Heart left ventricle (tissue), 13 donors: ENCODE measurements around the gene OGFR.

Experiments
- CTCF ChIP-seq, 12 donors: fragments of 200-600 bp; sonication (generic) in 4 of 12; IDR thresholded peaks; one replicate each; pipeline versions ENCODE4 v1.5.0 to v1.8.0; 2018 to 2022; ENCODE audit warnings: antibody characterized with exemption in 12 of 12, mild to moderate bottlenecking in 5 of 12
- POLR2A ChIP-seq, 2 donors: fragments of 450-650 bp; IDR thresholded peaks; one replicate each; pipeline ENCODE4 v1.6.1; 2017; ENCODE audit warnings: antibody characterized with exemption in 2 of 2, mild to moderate bottlenecking in 2 of 2, moderate library complexity in 2 of 2
- donor health status: ischemic (EF 13 %, LVEDD 7.1; RV severe dilation, severe dysfunction).
- donor health status: DM: no; HTN: yes; CAD: no.
- donor health status: DM: no; HTN: no; CAD: no.
- donor health status: ischemic (EF 25% LVEDD 6.9; RV normal size, moderate dysfunction).
- donor health status: ischemic (EF 25% LVEDD 5.7; RV mildly dilated, moderate dysfunction).
- donor health status: ischemic (EF 35%, LVEDD 5.7; RV mildly dilated, moderate dysfunction).
- donor health status: nonischemic (EF 11% LVEDD 7.7; RV severe dilation, severe dysfunction).
- donor health status: DM: yes; HTN: yes; CAD: no.
- donor health status: PGD.
- donor health status: ischemic (EF 29% LVEDD 5.4; RV normal size, mild dysfunction).
- donor health status: nonischemic (EF 23%, LVEDD 6.1; RV moderate dilation, normal function).

- TF ChIP-seq CTCF (IDR thresholded peaks at IDR 0.05) (no peak), POLR2A (IDR thresholded peaks at IDR 0.05) (no peak)
Measured at GRCh38 chr20:62821726-62822210, 17.1 kb downstream of the OGFR start.
